GM12878 (cell line): ENCODE data around the gene MEAF6. TPM values are rescaled to one million over a fixed set of nuclear protein-coding genes. Genes with fewer than 3 reads are reported as not detected.

Source experiments
- ATAC-seq: fragments of 200-7000 bp; cut with Tn5 transposase; 3 replicates; pipeline ENCODE4 v1.9.1; 2020; ENCODE audit warnings: mild to moderate bottlenecking, moderate library complexity
- BruUV-seq: library from RNA; stranded (reverse); fragments of 400-500 nt; replicated peaks from 2 replicates; lab custom pipeline; 2021; lab: Mats Ljungman, UMichigan
- CTCF ChIA-PET: fragments of 300-600 bp; sonication (Branson Sonifier 250); formaldehyde crosslinking; extraction: SDS; loops from one replicate; lab custom pipeline; 2021; ENCODE audit warnings: inconsistent platforms; lab: Yijun Ruan, JAX
- POLR2A ChIA-PET: fragments of 350-600 bp; formaldehyde crosslinking; extraction: SDS; loops from one replicate; lab custom pipeline; 2021; ENCODE audit warnings: inconsistent platforms; lab: Charles Lee
- RAD21 ChIA-PET: fragments of 300-600 bp; sonication (Branson Sonifier 250); formaldehyde crosslinking; loops from one replicate; lab custom pipeline; 2023; ENCODE audit warnings: antibody characterized with exemption; ENCODE audit not compliant: unreplicated experiment; lab: Charles Lee
- SMC1A ChIA-PET: fragments of 300-600 bp; sonication (Branson Sonifier 250); formaldehyde crosslinking; loops from one replicate; lab custom pipeline; 2023; ENCODE audit not compliant: unreplicated experiment, uncharacterized antibody; lab: Charles Lee
- DNase-seq: peaks from one replicate; pipeline ENCODE4 v3.0.0-alpha.2; 2011; ENCODE audit warnings: low read depth, low spot score
- FAIRE-seq: peaks from 3 replicates; lab custom pipeline; 2011; peaks lifted over from hg19 to GRCh38; lab: Jason Lieb, UNC
- H2AFZ ChIP-seq: 2 replicates; pipeline ENCODE4 v1.6.0; 2011; ENCODE audit warnings: low read depth, low read length, control low read depth; ENCODE audit not compliant: control insufficient read depth
- H3K27ac ChIP-seq: 2 replicates; pipeline ENCODE4 v1.5.1; 2011; ENCODE audit warnings: control low read depth; ENCODE audit not compliant: control insufficient read depth, insufficient read depth
- H3K27me3 ChIP-seq, 2 experiments: replicated peaks in 1 of 2; 2 replicates each; pipeline versions ENCODE4 v1.6.0 to v1.6.1; 2011; ENCODE audit warnings: low read length in 1 of 2; ENCODE audit not compliant: control insufficient read depth in 2 of 2, insufficient read depth in 2 of 2
- H3K36me3 ChIP-seq, 2 experiments: 2 replicates each; pipeline ENCODE4 v1.5.1; 2011; ENCODE audit warnings: low read length in 1 of 2; ENCODE audit not compliant: control insufficient read depth in 2 of 2, insufficient read depth in 2 of 2
- H3K4me1 ChIP-seq: 2 replicates; pipeline ENCODE4 v1.6.1; 2011; ENCODE audit warnings: mild to moderate bottlenecking, low read length, moderate library complexity, mixed read lengths; ENCODE audit not compliant: control insufficient read depth, insufficient read depth
- H3K4me2 ChIP-seq: 2 replicates; pipeline ENCODE4 v1.6.0; 2011; ENCODE audit warnings: control low read depth; ENCODE audit not compliant: control insufficient read depth, insufficient read depth
- H3K4me3 ChIP-seq: fragments of 200-600 bp; sonication (generic); 2 replicates; pipeline ENCODE4 v1.5.1; 2016
- H3K79me2 ChIP-seq: 2 replicates; pipeline ENCODE4 v1.6.0; 2011; ENCODE audit warnings: low read length; ENCODE audit not compliant: control insufficient read depth, insufficient read depth
- H3K9ac ChIP-seq: 2 replicates; pipeline ENCODE4 v1.8.0; 2011; ENCODE audit warnings: low read length, control low read depth, mixed read lengths; ENCODE audit not compliant: control insufficient read depth, insufficient read depth
- H3K9me3 ChIP-seq: replicated peaks from 3 replicates; pipeline ENCODE4 v1.5.1; 2011; ENCODE audit warnings: mild to moderate bottlenecking, low read length; ENCODE audit not compliant: control insufficient read depth, insufficient read depth
- H4K20me1 ChIP-seq: 2 replicates; pipeline ENCODE4 v1.6.0; 2011; ENCODE audit not compliant: control insufficient read depth, insufficient read depth
- BACH1 ChIP-seq: fragments of 450-650 bp; IDR thresholded peaks from 2 replicates; pipeline ENCODE4 v1.6.1; 2017; ENCODE audit warnings: mild to moderate bottlenecking, borderline replicate concordance
- BHLHE40 ChIP-seq, 2 experiments: fragments of 450-650 bp in 1 of 2; IDR thresholded peaks; 2 replicates each; pipeline ENCODE4 v1.6.1; 2011 to 2017; ENCODE audit warnings: low read depth in 2 of 2, borderline replicate concordance in 1 of 2, improper control_type of control experiment in 1 of 2, low read length in 1 of 2, mild to moderate bottlenecking in 1 of 2
- BRCA1 ChIP-seq: IDR thresholded peaks from 2 replicates; pipeline ENCODE4 v1.6.1; 2011; ENCODE audit warnings: low read depth, low read length, improper control_type of control experiment
- CBFB ChIP-seq: IDR thresholded peaks from 2 replicates; pipeline ENCODE4 v1.6.1; 2016; ENCODE audit warnings: antibody characterized with exemption, low read depth
- DPF2 ChIP-seq: fragments of 450-650 bp; IDR thresholded peaks from 2 replicates; pipeline ENCODE4 v1.6.1; 2017; ENCODE audit warnings: mild to moderate bottlenecking
- E2F8 ChIP-seq: fragments of 450-650 bp; IDR thresholded peaks from 2 replicates; pipeline ENCODE4 v1.6.1; 2018; ENCODE audit warnings: mild to moderate bottlenecking, low read depth, moderate library complexity; ENCODE audit not compliant: partially characterized antibody
- GATAD2B ChIP-seq: fragments of 450-650 bp; conservative IDR thresholded peaks from 2 replicates; pipeline ENCODE4 v1.6.1; 2017; ENCODE audit warnings: low read depth, mild to moderate bottlenecking, moderate library complexity
- MTA2 ChIP-seq: fragments of 450-650 bp; IDR thresholded peaks from 2 replicates; pipeline ENCODE4 v1.6.1; 2016; ENCODE audit warnings: low read depth, mild to moderate bottlenecking, moderate library complexity
- MXI1 ChIP-seq: fragments of 150-350 bp; IDR thresholded peaks from 2 replicates; pipeline ENCODE4 v1.6.1; 2011; ENCODE audit warnings: low read depth, mild to moderate bottlenecking, inconsistent platforms, low read length, improper control_type of control experiment
- RB1 ChIP-seq: fragments of 450-650 bp; formaldehyde crosslinking; IDR thresholded peaks from 2 replicates; pipeline ENCODE4 v1.6.1; 2017; ENCODE audit warnings: mild to moderate bottlenecking, borderline replicate concordance
- SMAD1 ChIP-seq: fragments of 450-650 bp; IDR thresholded peaks from 2 replicates; pipeline ENCODE4 v1.6.1; 2018; ENCODE audit warnings: mild to moderate bottlenecking, low read depth; ENCODE audit not compliant: partially characterized antibody
- SMAD5 ChIP-seq: IDR thresholded peaks from 2 replicates; pipeline ENCODE4 v1.6.1; 2016; ENCODE audit warnings: antibody characterized with exemption, low read depth
- STAT1 ChIP-seq: fragments of 450-650 bp; conservative IDR thresholded peaks from 2 replicates; pipeline ENCODE4 v1.6.1; 2014; ENCODE audit warnings: antibody characterized with exemption, mild to moderate bottlenecking
- ZNF217 ChIP-seq: fragments of 450-650 bp; IDR thresholded peaks from 2 replicates; pipeline ENCODE4 v1.6.1; 2017; ENCODE audit warnings: antibody characterized with exemption, mild to moderate bottlenecking
- WGBS: methylation state at CpG from one replicate; pipeline ENCODE4 v1.1.6; 2016; ENCODE audit warnings: low lambda C conversion rate; ENCODE audit not compliant: insufficient replicate concordance, insufficient coverage; ENCODE audit errors: missing lambda C conversion rate; 5-methylcytosine and 5-hydroxymethylcytosine counted together
- in situ Hi-C: fragments of 300-500 bp; cut with MboI; formaldehyde crosslinking; loops from 9 replicates; pipeline ENCODE4 v1.14.3; 2018; ENCODE audit warnings: mixed read lengths
- intact Hi-C: fragments of 100-400 bp; cut with micrococcal nuclease; formaldehyde crosslinking; loops from one replicate; pipeline ENCODE4 v1.14.2; 2022; ENCODE audit not compliant: unreplicated experiment
- polyA plus RNA-seq, 11 experiments: library from polyadenylated mRNA; depleted of rRNA in 4 of 11; unstranded in 6 of 11; stranded (reverse) in 5 of 11; fragments of >200 nt; fragmentation: Nextera tagmentation in 4 of 11; fragmentation: Illumina TruSeq in 1 of 11; extraction: Ambion mirVana in 4 of 11; extraction: Trizol in 1 of 11; gene quantifications; 1 replicate in 1 of 11; 2 replicates in 10 of 11; pipeline versions ENCODE4 v1.2.1 to v1.2.3, GENCODE V29; 2011 to 2016; ENCODE audit warnings: inconsistent platforms in 2 of 11, missing spikeins in 2 of 11, low read depth in 1 of 11
- total RNA-seq, 4 experiments: library from RNA; depleted of rRNA in 3 of 4; stranded (reverse); fragments of >200 nt in 3 of 4; fragmentation: Illumina TruSeq in 1 of 4; extraction: Trizol in 1 of 4; gene quantifications; 2 replicates each; pipeline versions ENCODE4 v1.2.1 to v1.2.3, GENCODE V29; 2013 to 2021
- TF ChIP-seq, protein P1 (sequence below): fragments of 150-350 bp; IDR thresholded peaks from 2 replicates; pipeline ENCODE4 v1.6.1; 2016; ENCODE audit warnings: low read depth, low read length
- TF ChIP-seq, protein P2 (sequence below): IDR thresholded peaks from 2 replicates; pipeline ENCODE4 v1.6.1; 2012; ENCODE audit warnings: mild to moderate bottlenecking, low read depth, low read length

MEAF6 gene
- total and polyA plus RNA-seq, 10 of the 15 experiments (the other 5 are each of a cell fraction or from before 2014, with no cell fraction given): 30.8 to 75.0 (median 58.1) TPM

GRCh38 chr1:37558411-37558810 lies 43.8 kb upstream of the MEAF6 start:
- Histone ChIP-seq H3K27me3 (no peaks in the 10 kb centered on the region), H2AFZ (no peak overlapping the region), H3K27ac (no peak overlapping the region), H3K9me3 (peaks cover 2% of the 10 kb centered on the region; the same call in 1 of the 3 replicates), H4K20me1 (no peaks in the 10 kb centered on the region), H3K36me3 (no peaks in the 10 kb centered on the region; a peak in 2 of 4 replicates), H3K4me2 (no peak overlapping the region), H3K4me3 (no peak overlapping the region), H3K79me2 (peaks cover 7% of the 10 kb centered on the region), H3K4me1 (0 out of 2 replicates have a peak, but pooled peaks cover 2% of the 10 kb centered on the region), H3K9ac (no peak overlapping the region)
- SMC1A ChIA-PET: no interaction called here
- 5% methylated on average over 1 of the region's 1 CpG for WGBS
- BruUV-seq: no TSS peak
- in situ Hi-C loops (loop anchor here (5.0 kb wide), 1 partner anchor 124 kb away; no protein-coding TSS in a partner anchor), intact Hi-C loops (no loop called here)
- DNase-seq (no peak), ATAC-seq (no peak), FAIRE-seq (no peak)
- RAD21 ChIA-PET: no interaction called here
- POLR2A ChIA-PET: no interaction called here
- CTCF ChIA-PET: interaction anchor here (2.9 kb wide), 1 partner anchor 123 kb away, joined by 11 read pairs; no protein-coding TSS in a partner anchor
- TF ChIP-seq MTA2 (no peak), ZNF217 (no peak), E2F8 (no peak), RB1 (no peak), GATAD2B (no peak), BHLHE40 (IDR thresholded peaks at IDR 0.05; ENCODE audit: borderline replicate concordance in 1 of 2, low read depth in 2 of 2, low read length in 1 of 2) (no peak), SMAD5 (no peak), SMAD1 (no peak), DPF2 (no peak), BRCA1 (no peak), MXI1 (no peak), CBFB (no peak), BACH1 (no peak), STAT1 (no peak)
- TF ChIP-seq, protein P1, sequence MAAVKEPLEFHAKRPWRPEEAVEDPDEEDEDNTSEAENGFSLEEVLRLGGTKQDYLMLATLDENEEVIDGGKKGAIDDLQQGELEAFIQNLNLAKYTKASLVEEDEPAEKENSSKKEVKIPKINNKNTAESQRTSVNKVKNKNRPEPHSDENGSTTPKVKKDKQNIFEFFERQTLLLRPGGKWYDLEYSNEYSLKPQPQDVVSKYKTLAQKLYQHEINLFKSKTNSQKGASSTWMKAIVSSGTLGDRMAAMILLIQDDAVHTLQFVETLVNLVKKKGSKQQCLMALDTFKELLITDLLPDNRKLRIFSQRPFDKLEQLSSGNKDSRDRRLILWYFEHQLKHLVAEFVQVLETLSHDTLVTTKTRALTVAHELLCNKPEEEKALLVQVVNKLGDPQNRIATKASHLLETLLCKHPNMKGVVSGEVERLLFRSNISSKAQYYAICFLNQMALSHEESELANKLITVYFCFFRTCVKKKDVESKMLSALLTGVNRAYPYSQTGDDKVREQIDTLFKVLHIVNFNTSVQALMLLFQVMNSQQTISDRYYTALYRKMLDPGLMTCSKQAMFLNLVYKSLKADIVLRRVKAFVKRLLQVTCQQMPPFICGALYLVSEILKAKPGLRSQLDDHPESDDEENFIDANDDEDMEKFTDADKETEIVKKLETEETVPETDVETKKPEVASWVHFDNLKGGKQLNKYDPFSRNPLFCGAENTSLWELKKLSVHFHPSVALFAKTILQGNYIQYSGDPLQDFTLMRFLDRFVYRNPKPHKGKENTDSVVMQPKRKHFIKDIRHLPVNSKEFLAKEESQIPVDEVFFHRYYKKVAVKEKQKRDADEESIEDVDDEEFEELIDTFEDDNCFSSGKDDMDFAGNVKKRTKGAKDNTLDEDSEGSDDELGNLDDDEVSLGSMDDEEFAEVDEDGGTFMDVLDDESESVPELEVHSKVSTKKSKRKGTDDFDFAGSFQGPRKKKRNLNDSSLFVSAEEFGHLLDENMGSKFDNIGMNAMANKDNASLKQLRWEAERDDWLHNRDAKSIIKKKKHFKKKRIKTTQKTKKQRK: no peak
- TF ChIP-seq, protein P2, sequence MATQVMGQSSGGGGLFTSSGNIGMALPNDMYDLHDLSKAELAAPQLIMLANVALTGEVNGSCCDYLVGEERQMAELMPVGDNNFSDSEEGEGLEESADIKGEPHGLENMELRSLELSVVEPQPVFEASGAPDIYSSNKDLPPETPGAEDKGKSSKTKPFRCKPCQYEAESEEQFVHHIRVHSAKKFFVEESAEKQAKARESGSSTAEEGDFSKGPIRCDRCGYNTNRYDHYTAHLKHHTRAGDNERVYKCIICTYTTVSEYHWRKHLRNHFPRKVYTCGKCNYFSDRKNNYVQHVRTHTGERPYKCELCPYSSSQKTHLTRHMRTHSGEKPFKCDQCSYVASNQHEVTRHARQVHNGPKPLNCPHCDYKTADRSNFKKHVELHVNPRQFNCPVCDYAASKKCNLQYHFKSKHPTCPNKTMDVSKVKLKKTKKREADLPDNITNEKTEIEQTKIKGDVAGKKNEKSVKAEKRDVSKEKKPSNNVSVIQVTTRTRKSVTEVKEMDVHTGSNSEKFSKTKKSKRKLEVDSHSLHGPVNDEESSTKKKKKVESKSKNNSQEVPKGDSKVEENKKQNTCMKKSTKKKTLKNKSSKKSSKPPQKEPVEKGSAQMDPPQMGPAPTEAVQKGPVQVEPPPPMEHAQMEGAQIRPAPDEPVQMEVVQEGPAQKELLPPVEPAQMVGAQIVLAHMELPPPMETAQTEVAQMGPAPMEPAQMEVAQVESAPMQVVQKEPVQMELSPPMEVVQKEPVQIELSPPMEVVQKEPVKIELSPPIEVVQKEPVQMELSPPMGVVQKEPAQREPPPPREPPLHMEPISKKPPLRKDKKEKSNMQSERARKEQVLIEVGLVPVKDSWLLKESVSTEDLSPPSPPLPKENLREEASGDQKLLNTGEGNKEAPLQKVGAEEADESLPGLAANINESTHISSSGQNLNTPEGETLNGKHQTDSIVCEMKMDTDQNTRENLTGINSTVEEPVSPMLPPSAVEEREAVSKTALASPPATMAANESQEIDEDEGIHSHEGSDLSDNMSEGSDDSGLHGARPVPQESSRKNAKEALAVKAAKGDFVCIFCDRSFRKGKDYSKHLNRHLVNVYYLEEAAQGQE: no peak
